ENCODE results near the gene HS3ST2. TPM values are rescaled to one million over a fixed set of nuclear protein-coding genes. Genes with fewer than 3 reads are reported as not detected.

HS3ST2 gene
- total RNA-seq, 1 experiment from 2014 or later = not detected

- no peak for DNase-seq (ENCODE audit: low read depth)
Measured at GRCh38 chr16:22878955-22879354, 65.0 kb downstream of the HS3ST2 start.

- DNase-seq (ENCODE audit: low read depth) = no peak
Measured at GRCh38 chr16:22879466-22879865, 65.5 kb downstream of the HS3ST2 start.

GRCh38 chr16:22882981-22883380 lies 69.0 kb downstream of the HS3ST2 start:
- DNase-seq (ENCODE audit: low read depth) = no peak

- DNase-seq (ENCODE audit: low read depth) = no peak
Measured at GRCh38 chr16:22885951-22886350, 72.0 kb downstream of the HS3ST2 start.

- no peak for DNase-seq (ENCODE audit: low read depth)
Measured at GRCh38 chr16:22886927-22887326, 73.0 kb downstream of the HS3ST2 start.

- no peak for DNase-seq (ENCODE audit: low read depth)
Measured at GRCh38 chr16:22887445-22887844, 73.5 kb downstream of the HS3ST2 start.

GRCh38 chr16:22888791-22889190 lies 74.8 kb downstream of the HS3ST2 start:
- DNase-seq (ENCODE audit: low read depth) = no peak

- no peak for DNase-seq (ENCODE audit: low read depth)
Measured at GRCh38 chr16:22890976-22891375, 77.0 kb downstream of the HS3ST2 start.

- no peak for DNase-seq (ENCODE audit: low read depth)
Measured at GRCh38 chr16:22897184-22897583, 83.2 kb downstream of the HS3ST2 start.

GRCh38 chr16:22898131-22898530 lies 84.2 kb downstream of the HS3ST2 start:
- DNase-seq (ENCODE audit: low read depth) = no peak

GRCh38 chr16:22898874-22899348 lies 84.9 kb downstream of the HS3ST2 start:
- DNase-seq (ENCODE audit: low read depth) = peak; percentile 77

GRCh38 chr16:22899567-22899966 lies 85.6 kb downstream of the HS3ST2 start:
- peak; percentile 12 for DNase-seq (ENCODE audit: low read depth)

- no peak for DNase-seq (ENCODE audit: low read depth)
Measured at GRCh38 chr16:22900863-22901262, 86.9 kb downstream of the HS3ST2 start.

- DNase-seq (ENCODE audit: low read depth) = no peak
Measured at GRCh38 chr16:22901563-22901962, 87.6 kb downstream of the HS3ST2 start.

GRCh38 chr16:22903716-22904115 lies 89.8 kb downstream of the HS3ST2 start:
- no peak for DNase-seq (ENCODE audit: low read depth)

- no peak for DNase-seq (ENCODE audit: low read depth)
Measured at GRCh38 chr16:22912654-22913053, 98.7 kb downstream of the HS3ST2 start.

- DNase-seq (ENCODE audit: low read depth) = no peak
Measured at GRCh38 chr16:22915003-22915402, 101.0 kb downstream of the HS3ST2 start.

- DNase-seq (ENCODE audit: low read depth) = no peak
Measured at GRCh38 chr16:22923491-22923890, 109.5 kb downstream of the HS3ST2 start.

- no peak for DNase-seq (ENCODE audit: low read depth)
Measured at GRCh38 chr16:22924492-22924891, 110.5 kb downstream of the HS3ST2 start.

- no peak for DNase-seq (ENCODE audit: low read depth)
Measured at GRCh38 chr16:22926105-22926751, 112.3 kb downstream of the HS3ST2 start.

GRCh38 chr16:22927306-22927705 lies 113.3 kb downstream of the HS3ST2 start:
- no peak for DNase-seq (ENCODE audit: low read depth)

- DNase-seq (ENCODE audit: low read depth) = no peak
Measured at GRCh38 chr16:22928882-22929435, 115.0 kb downstream of the HS3ST2 start.

- DNase-seq (ENCODE audit: low read depth) = no peak
Measured at GRCh38 chr16:22929461-22929860, 115.5 kb downstream of the HS3ST2 start.

Data from Daoy (cell line).